ENCODE measurements around the gene HOXA3.

HOXA3 gene

GRCh38 chr7:27154901-27155815 is 2.8 kb upstream of the HOXA3 start:
- no peak for DNase-seq

- DNase-seq, result no peak
These were observed 2.0 kb upstream of the HOXA3 start for GRCh38 chr7:27154369-27154768.

- no peak for DNase-seq
These were observed 1.1 kb upstream of the HOXA3 start for GRCh38 chr7:27153526-27153925.

GRCh38 chr7:27152816-27153442 is 546 bp upstream of the HOXA3 start:
- no peak for DNase-seq

GRCh38 chr7:27151341-27151930 is 947 bp downstream of the HOXA3 start:
- DNase-seq, result no peak

- peak in 1 of 2 experiments; percentile 94 for DNase-seq
These were observed 1.6 kb downstream of the HOXA3 start for GRCh38 chr7:27150568-27151340.

GRCh38 chr7:27149842-27150567 is 2.4 kb downstream of the HOXA3 start:
- DNase-seq, result peak in 1 of 2 experiments; percentile 63

- DNase-seq, result peak in 1 of 2 experiments; percentile 49
These were observed 3.4 kb downstream of the HOXA3 start for GRCh38 chr7:27148756-27149641.

- DNase-seq, result no peak
These were observed 4.2 kb downstream of the HOXA3 start for GRCh38 chr7:27148031-27148755.

- no peak for DNase-seq
These were observed 5.0 kb downstream of the HOXA3 start, which contains the start of gene HOXA6 for GRCh38 chr7:27147199-27148030. HOXA6 (minus strand) TSS chr7:27147774; CDS start chr7:27147749, 25 bp downstream.

GRCh38 chr7:27146491-27147198 is 5.7 kb downstream of the HOXA3 start:
- no peak for DNase-seq

- no peak for DNase-seq
These were observed 6.4 kb downstream of the HOXA3 start for GRCh38 chr7:27145914-27146412.

- no peak for DNase-seq
These were observed 7.0 kb downstream of the HOXA3 start for GRCh38 chr7:27145165-27145913.

- no peak for DNase-seq
These were observed 7.6 kb downstream of the HOXA3 start for GRCh38 chr7:27144781-27145164.

- DNase-seq, result no peak
These were observed 8.2 kb downstream of the HOXA3 start for GRCh38 chr7:27143950-27144780.

- peak; percentile 97 to 99 for DNase-seq
These were observed 9.1 kb downstream of the HOXA3 start, which contains the start of gene HOXA5 for GRCh38 chr7:27143023-27143949. HOXA5 (minus strand) TSS chr7:27143681; CDS start chr7:27143607, 74 bp downstream.
